Stimulated activated CD4-positive, alpha-beta T cell treated with anti-CD3 and anti-CD28 coated beads, Interleukin-12 subunit alpha, Interleukin-12 subunit beta, amount 100 ng/mL, for 4 hours (primary cell): ENCODE results near the gene EEF1G.
A peak's percentile ranks its signal among the peaks of the same experiment; 100 is the strongest.
"Not testable (repeated sequence)": the region's sequence is repeated elsewhere in the genome, so short reads cannot be mapped to it uniquely, and the experiment has no call there.

Source experiments
- DNase-seq: peaks from one replicate; pipeline ENCODE4 v3.0.0-alpha.2; 2020

The EEF1G gene

GRCh38 chr11:62575837-62576236 is 2.1 kb upstream of the EEF1G start:
- DNase-seq: no peak

DNA sequence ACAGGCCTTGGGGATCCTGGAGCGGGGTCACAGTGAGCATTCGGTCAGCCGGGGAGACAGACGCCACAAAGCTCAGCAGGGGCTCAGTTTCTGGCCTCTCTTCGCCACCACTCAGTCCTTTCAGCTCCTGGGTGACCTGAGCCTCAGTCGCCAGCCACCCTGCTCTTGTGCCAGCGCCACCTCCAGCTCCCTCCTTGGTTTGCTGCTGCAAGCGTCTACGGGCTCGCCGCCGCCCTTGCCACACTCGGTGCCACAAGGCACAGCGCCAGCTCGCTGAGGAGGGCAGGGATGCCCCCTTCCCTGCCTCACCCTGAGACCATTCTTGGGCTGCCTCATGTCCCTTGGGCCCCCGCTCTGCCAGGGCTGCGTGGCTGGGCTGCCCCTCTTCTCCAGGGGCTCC is 1.5 kb upstream of the EEF1G start:
- DNase-seq: no peak

DNA sequence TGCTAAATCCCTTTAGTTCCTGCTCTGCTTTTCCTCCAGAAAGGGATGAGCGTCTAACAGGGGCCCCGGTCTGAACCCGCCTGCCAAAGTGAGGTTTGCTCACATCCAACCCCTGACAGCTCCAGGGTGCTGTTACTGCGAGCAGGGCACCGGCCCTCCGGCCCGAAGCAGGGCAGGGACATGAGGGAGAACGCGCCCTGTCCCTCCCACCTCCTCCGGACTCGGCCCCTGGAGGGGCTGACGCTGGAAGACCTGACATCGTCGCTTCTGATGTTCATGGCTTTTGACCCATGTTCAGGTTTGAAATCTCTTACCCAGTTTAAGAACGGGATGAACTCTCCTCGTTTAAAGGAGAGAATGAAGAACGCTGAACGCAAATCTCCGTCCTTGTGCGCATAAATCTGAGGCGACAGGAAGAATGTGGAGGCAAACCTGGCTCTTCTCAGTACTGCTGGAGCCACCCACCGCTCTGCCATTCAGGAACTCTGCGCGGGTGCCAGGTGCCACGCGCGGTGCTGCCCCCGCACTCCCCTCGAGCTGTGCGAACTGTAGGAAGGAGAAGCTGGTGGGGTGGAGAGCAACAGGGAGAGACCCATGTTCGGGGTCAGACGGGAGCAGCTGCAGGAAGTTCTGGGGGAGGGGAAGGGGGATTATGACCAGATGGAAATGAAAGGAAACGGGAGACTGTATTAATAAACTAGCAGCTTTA is 826 bp upstream of the EEF1G start:
- no peak for DNase-seq

- DNase-seq: no peak
These were observed 592 bp downstream of the EEF1G start for GRCh38 chr11:62573006-62573591.

- DNase-seq: no peak
These were observed 1.3 kb downstream of the EEF1G start for GRCh38 chr11:62572431-62572830.

- DNase-seq: not testable (repeated sequence)
These were observed 2.2 kb downstream of the EEF1G start for GRCh38 chr11:62571493-62571892.

- DNase-seq: not testable (repeated sequence)
These were observed 2.8 kb downstream of the EEF1G start for GRCh38 chr11:62570903-62571302.

GRCh38 chr11:62569611-62570010 is 4.1 kb downstream of the EEF1G start:
- DNase-seq: no peak

DNA sequence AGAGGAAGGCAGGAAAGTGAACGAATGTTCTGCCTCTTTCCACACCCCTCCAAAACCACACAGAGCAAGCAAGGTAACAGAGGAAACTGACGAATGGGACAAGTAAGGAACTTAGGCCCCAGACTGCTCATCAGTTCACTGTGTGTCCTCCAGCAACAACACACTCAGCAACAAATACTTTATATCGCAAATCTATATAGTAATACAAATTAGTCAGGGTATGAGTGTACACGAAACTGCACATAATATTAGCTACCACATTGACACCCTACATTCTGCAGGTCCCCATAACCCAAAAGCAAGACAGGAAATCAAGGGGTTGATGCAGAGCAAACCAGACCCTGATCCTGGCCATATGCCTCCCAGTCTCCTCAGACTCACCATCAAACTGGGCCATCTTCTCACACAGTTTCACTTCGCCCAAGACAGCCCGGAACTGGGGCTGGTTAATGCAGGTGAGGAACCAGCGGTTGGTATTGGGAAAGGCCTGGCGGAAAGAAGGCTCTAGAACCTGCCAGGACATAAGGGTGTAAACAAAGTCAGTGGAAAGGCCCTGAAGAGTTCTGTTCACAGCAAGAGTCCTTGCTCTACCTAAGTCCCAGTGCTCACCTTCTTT is 6.6 kb downstream of the EEF1G start:
- DNase-seq: no peak

DNA sequence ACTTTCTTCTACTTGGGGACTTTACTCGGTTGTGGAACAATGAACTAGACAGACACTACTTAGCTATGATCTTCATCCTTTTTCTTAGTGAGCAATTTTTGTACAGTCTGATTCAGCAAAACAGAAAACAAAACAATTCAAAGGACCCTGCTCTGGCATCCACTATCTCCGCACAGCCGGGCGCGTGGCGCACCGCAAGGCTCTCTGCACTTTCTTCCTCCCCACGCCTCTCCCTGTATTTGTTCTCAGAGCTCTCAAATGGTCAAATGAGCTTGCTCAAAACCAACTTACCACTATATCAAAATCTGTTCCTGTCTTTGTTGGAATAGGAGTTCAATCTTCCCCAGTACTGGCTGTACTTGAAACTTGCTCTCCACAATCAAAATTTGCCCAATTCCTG is 7.4 kb downstream of the EEF1G start:
- DNase-seq: no peak

- no peak for DNase-seq
These were observed 8.4 kb downstream of the EEF1G start for GRCh38 chr11:62565100-62565802.

GRCh38 chr11:62561677-62562230 is 11.9 kb downstream of the EEF1G start:
- not testable (repeated sequence) for DNase-seq

- peak; percentile 63 for DNase-seq
These were observed 13.1 kb downstream of the EEF1G start for GRCh38 chr11:62560566-62561103.

DNA sequence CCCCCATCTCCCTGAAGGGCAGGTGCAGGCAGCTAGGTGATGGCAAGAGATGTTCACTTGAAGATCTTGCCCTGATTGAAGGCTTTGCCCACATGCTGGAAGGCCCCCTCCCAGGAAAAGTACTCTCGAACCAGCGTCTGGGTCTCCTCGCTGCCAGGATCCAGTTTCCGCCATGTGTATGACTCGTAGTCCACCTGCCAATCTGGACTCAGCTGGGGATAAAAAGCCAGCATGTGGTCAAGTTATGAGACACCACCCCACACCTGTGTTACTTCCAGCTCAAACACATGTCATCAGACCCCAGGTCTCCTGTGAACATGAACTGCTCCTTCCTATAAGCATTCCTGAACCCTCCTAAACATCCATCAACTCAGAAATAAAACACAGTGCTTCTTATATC is 14.1 kb downstream of the EEF1G start:
- DNase-seq: not testable (repeated sequence)

DNA sequence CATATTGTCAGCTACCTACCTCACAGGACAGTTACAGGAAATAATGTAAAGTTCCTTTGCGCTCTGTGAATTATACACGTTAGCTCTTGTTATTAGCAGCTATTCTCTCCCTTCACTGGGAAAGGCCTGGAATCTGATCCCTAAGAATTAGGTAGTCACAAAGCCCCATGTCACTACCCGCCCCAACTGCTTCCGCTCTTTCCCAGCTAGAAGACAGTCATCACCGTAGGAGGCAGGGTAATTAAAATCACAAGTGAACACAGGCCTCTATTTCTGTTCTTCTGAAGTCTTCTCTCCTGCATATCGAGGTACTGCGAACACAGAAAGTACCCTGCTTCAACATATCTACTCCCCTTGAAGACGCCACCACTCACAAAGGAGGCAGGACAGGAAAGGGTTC is 14.5 kb downstream of the EEF1G start:
- no peak for DNase-seq

DNA sequence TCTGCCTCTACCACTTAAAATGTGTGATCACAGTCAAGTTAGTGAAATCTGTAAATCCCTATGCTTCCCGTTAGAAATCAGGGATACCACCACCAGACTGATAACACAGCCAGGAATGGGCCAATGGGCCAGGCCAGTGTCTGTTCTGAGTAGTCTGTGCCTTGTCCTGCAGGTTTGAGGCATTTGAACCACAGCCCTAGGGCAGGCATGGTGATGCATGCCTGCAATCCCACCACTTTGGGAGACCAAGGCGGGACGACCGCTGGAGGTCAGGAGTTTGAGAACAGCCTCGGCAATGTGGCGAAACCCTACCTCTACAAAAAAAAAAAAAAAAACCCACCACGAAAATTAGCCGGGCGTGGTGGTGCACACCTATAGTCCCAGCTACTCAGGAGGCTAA is 15.0 kb downstream of the EEF1G start:
- no peak for DNase-seq

GRCh38 chr11:62556875-62557631 is 16.6 kb downstream of the EEF1G start:
- no peak for DNase-seq

- DNase-seq: peak; percentile 57
These were observed 17.4 kb downstream of the EEF1G start for GRCh38 chr11:62556108-62556874.

- no peak for DNase-seq
These were observed 18.1 kb downstream of the EEF1G start for GRCh38 chr11:62555464-62556107.

DNA sequence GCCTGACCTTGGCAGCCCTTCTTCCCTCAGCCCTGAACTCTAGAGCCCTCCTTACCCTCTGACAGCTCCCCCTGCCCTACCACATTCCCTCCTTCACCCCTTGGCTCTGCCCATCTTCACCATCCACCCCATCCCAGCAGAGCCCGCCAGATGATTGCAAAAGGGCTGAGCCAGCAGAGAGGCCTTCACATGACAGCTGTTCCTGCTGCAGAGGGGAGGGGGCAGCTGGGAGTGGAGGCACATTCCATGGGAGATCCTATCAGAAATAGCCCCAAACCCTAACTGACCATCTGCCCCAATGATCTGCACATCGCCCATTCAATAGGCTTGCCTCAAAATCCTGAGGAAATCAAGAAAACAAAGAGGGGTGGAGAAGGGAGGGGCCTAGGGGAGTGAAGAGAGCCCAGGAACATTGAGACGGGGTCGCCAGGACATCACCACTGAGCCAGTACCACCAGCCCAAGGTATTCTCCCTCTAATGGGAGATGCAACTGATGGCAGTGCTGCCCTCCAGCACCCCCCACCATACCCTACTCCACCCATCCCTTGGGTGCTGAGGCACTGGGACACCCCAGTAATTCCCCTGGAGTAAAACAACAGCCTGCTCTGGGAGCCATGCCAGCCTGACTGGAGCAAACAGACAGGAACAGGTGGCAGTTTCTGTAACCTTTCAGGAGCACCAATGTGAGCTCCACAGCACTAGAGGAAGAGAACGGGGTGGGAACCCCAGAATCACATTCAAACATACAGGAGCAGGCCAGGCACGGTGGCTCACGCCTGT is 19.1 kb downstream of the EEF1G start:
- no peak for DNase-seq
